WTC11 (cell line): ENCODE measurements around the gene ARHGAP26. TPM values are rescaled to one million over a fixed set of nuclear protein-coding genes. Genes with fewer than 3 reads are reported as not detected.

Source experiments
- ATAC-seq: fragments of 200-7000 bp; cut with Tn5 transposase; 2 replicates; pipeline ENCODE4 v1.10.0; 2021; ENCODE audit warnings: mild to moderate bottlenecking, moderate library complexity
- CTCF ChIA-PET: fragments of 300-600 bp; sonication (Branson Sonifier 250); formaldehyde crosslinking; loops from one replicate; lab custom pipeline; 2021; ENCODE audit warnings: antibody characterized with exemption; lab: Charles Lee
- POLR2A ChIA-PET: fragments of 350-600 bp; sonication (Branson Sonifier 250); formaldehyde crosslinking; loops from one replicate; lab custom pipeline; 2021; ENCODE audit warnings: antibody characterized with exemption; lab: Charles Lee
- DNase-seq: peaks from one replicate; pipeline ENCODE4 v3.0.0; 2021; ENCODE audit warnings: low spot score
- H3K27ac Mint-ChIP-seq: 2 replicates; pipeline ENCODE4 v1.8.0; 2021; ENCODE audit warnings: mixed read lengths
- H3K27me3 Mint-ChIP-seq: 2 replicates; pipeline ENCODE4 v1.8.0; 2021; ENCODE audit warnings: low read depth, mild to moderate bottlenecking, moderate library complexity, mixed read lengths
- H3K36me3 Mint-ChIP-seq: 2 replicates; pipeline ENCODE4 v1.8.0; 2021; ENCODE audit warnings: mixed read lengths
- H3K4me1 Mint-ChIP-seq: 2 replicates; pipeline ENCODE4 v1.8.0; 2022; ENCODE audit warnings: mixed read lengths
- H3K4me3 Mint-ChIP-seq: 2 replicates; pipeline ENCODE4 v1.8.0; 2021; ENCODE audit warnings: mild to moderate bottlenecking, moderate library complexity, mixed read lengths
- H3K9me3 Mint-ChIP-seq: 2 replicates; pipeline ENCODE4 v1.8.0; 2021; ENCODE audit warnings: mixed read lengths
- ATF1 ChIP-seq: sonication (generic); formaldehyde crosslinking; IDR thresholded peaks from 2 replicates; pipeline ENCODE4 v1.8.1; 2023; ENCODE audit warnings: mild to moderate bottlenecking, moderate library complexity, missing genetic modification reagents
- ATF2 ChIP-seq: sonication (generic); formaldehyde crosslinking; IDR thresholded peaks from 2 replicates; pipeline ENCODE4 v1.8.1; 2022; ENCODE audit warnings: low read depth, missing genetic modification reagents, borderline replicate concordance
- ESRRA ChIP-seq: sonication (generic); formaldehyde crosslinking; IDR thresholded peaks from 2 replicates; pipeline ENCODE4 v1.8.1; 2022; ENCODE audit warnings: mild to moderate bottlenecking, missing genetic modification reagents, borderline replicate concordance
- ETV6 ChIP-seq: sonication (generic); formaldehyde crosslinking; IDR thresholded peaks from 2 replicates; pipeline ENCODE4 v1.8.1; 2022; ENCODE audit warnings: mild to moderate bottlenecking, missing genetic modification reagents
- FOXP1 ChIP-seq: sonication (generic); formaldehyde crosslinking; IDR thresholded peaks from 2 replicates; pipeline ENCODE4 v1.8.0; 2022; ENCODE audit warnings: missing genetic modification reagents, mild to moderate bottlenecking, moderate library complexity, borderline replicate concordance
- NR1H2 ChIP-seq: sonication (generic); formaldehyde crosslinking; IDR thresholded peaks from 2 replicates; pipeline ENCODE4 v1.9.0; 2021; ENCODE audit warnings: mild to moderate bottlenecking, moderate library complexity, missing genetic modification reagents
- OVOL2 ChIP-seq: fragments of 250-450 bp; sonication (Bioruptor Pico); IDR thresholded peaks from 2 replicates; pipeline ENCODE4 v1.9.0; 2021; ENCODE audit warnings: mild to moderate bottlenecking, borderline replicate concordance
- TEAD4 ChIP-seq: sonication (generic); formaldehyde crosslinking; IDR thresholded peaks from 2 replicates; pipeline ENCODE4 v1.8.0; 2022; ENCODE audit warnings: mild to moderate bottlenecking, missing genetic modification reagents
- USF2 ChIP-seq: sonication (generic); formaldehyde crosslinking; IDR thresholded peaks from 2 replicates; pipeline ENCODE4 v1.8.1; 2023; ENCODE audit warnings: mild to moderate bottlenecking, missing genetic modification reagents, moderate library complexity
- ZBTB21 ChIP-seq: sonication (generic); formaldehyde crosslinking; IDR thresholded peaks from 2 replicates; pipeline ENCODE4 v1.8.1; 2023; ENCODE audit warnings: mild to moderate bottlenecking, missing genetic modification reagents, borderline replicate concordance
- ZBTB43 ChIP-seq: sonication (generic); formaldehyde crosslinking; IDR thresholded peaks from 2 replicates; pipeline ENCODE4 v1.8.1; 2023; ENCODE audit warnings: mild to moderate bottlenecking, missing genetic modification reagents
- ZNF121 ChIP-seq: sonication (generic); formaldehyde crosslinking; IDR thresholded peaks from 2 replicates; pipeline ENCODE4 v1.8.0; 2023; ENCODE audit warnings: missing genetic modification reagents
- ZNF232 ChIP-seq: sonication (generic); formaldehyde crosslinking; IDR thresholded peaks from 2 replicates; pipeline ENCODE4 v1.8.0; 2022; ENCODE audit warnings: mild to moderate bottlenecking, missing genetic modification reagents
- ZNF396 ChIP-seq: fragments of 250-450 bp; sonication (Bioruptor Pico); IDR thresholded peaks from 2 replicates; pipeline ENCODE4 v1.8.0; 2021; ENCODE audit warnings: mild to moderate bottlenecking, moderate library complexity, borderline replicate concordance
- ZNF416 ChIP-seq: fragments of 250-450 bp; sonication (Bioruptor Pico); IDR thresholded peaks from 2 replicates; pipeline ENCODE4 v1.9.0; 2021; ENCODE audit warnings: mild to moderate bottlenecking, inconsistent platforms
- ZNF423 ChIP-seq: fragments of 250-450 bp; sonication (Bioruptor Pico); IDR thresholded peaks from 2 replicates; pipeline ENCODE4 v2.1.2; 2022; ENCODE audit warnings: mild to moderate bottlenecking, moderate library complexity
- total RNA-seq: library from RNA; stranded (reverse); gene quantifications from 3 replicates; pipeline ENCODE4 v1.2.3, GENCODE V29; 2021
- TF ChIP-seq, protein P1 (sequence below): sonication (generic); formaldehyde crosslinking; IDR thresholded peaks from 2 replicates; pipeline ENCODE4 v1.8.1; 2023; ENCODE audit warnings: mild to moderate bottlenecking, moderate library complexity, missing genetic modification reagents
- TF ChIP-seq, protein P2 (sequence below): fragments of 250-450 bp; sonication (Bioruptor Pico); IDR thresholded peaks from 2 replicates; pipeline ENCODE4 v1.9.0; 2021; ENCODE audit warnings: mild to moderate bottlenecking, borderline replicate concordance
- TF ChIP-seq, protein P3 (sequence below): sonication (generic); formaldehyde crosslinking; IDR thresholded peaks from 2 replicates; pipeline ENCODE4 v1.8.1; 2022; ENCODE audit warnings: mild to moderate bottlenecking, moderate library complexity, missing genetic modification reagents

The ARHGAP26 gene
- total RNA-seq, 1 experiment from 2014 or later, result 22.3 TPM

DNA sequence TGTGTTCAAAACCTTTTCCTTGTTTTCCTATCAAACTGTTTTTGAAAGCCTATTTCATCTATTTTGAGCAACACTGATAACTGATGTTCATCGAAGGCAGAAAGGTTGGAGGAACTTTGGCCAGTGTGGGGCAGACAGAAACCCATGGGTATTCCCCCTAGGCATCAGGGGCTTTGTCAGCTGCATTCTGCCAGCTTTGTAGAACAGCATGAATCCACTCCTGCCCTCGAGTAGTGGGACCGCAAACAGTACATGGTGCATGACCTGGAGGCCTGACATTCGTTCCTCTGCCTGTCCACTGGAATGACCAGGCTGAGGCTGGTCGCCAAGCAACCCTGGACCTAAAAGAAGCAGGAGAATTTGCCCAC lies 22.7 kb downstream of the ARHGAP26 start:
- no peaks in the 10 kb centered on the region for H3K27me3 Mint-ChIP-seq
- no peak overlapping the region for H3K4me3 Mint-ChIP-seq
- H3K9me3 Mint-ChIP-seq, result no peaks in the 10 kb centered on the region
- no peak overlapping the region for H3K27ac Mint-ChIP-seq
- H3K36me3 Mint-ChIP-seq, result no peaks in the 10 kb centered on the region
- ATAC-seq (no peak), DNase-seq (no peak)
- ChIA-PET CTCF (interaction anchor here (0.6 to 1.3 kb wide), 5 partner anchors 9 to 96 kb away, joined by 4 to 5 read pairs (median 4); no protein-coding TSS in a partner anchor), POLR2A (no interaction called here)
- H3K4me1 Mint-ChIP-seq, result peaks cover 19% of the 10 kb centered on the region
- TF ChIP-seq ZNF396 (CRISPR knock-in tag) (no peak), ESRRA (CRISPR knock-in tag) (no peak), TEAD4 (CRISPR knock-in tag) (no peak), ATF1 (CRISPR knock-in tag) (no peak)
- TF ChIP-seq, protein P1, sequence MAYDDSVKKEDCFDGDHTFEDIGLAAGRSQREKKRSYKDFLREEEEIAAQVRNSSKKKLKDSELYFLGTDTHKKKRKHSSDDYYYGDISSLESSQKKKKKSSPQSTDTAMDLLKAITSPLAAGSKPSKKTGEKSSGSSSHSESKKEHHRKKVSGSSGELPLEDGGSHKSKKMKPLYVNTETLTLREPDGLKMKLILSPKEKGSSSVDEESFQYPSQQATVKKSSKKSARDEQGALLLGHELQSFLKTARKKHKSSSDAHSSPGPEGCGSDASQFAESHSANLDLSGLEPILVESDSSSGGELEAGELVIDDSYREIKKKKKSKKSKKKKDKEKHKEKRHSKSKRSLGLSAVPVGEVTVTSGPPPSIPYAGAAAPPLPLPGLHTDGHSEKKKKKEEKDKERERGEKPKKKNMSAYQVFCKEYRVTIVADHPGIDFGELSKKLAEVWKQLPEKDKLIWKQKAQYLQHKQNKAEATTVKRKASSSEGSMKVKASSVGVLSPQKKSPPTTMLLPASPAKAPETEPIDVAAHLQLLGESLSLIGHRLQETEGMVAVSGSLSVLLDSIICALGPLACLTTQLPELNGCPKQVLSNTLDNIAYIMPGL (CRISPR knock-in tag), result no peak
- TF ChIP-seq, all 79 proteins: peak for 0

- peaks cover 27% of the 10 kb centered on the region for H3K4me1 Mint-ChIP-seq
- no peak for DNase-seq
- H3K4me3 Mint-ChIP-seq, result no peak overlapping the region
- ChIA-PET POLR2A (no interaction called here), CTCF (no interaction called here)
- H3K9me3 Mint-ChIP-seq, result no peaks in the 10 kb centered on the region
- TF ChIP-seq ZNF416 (CRISPR knock-in tag) (no peak), ZNF423 (CRISPR knock-in tag) (no peak)
- no peak for ATAC-seq
- H3K27me3 Mint-ChIP-seq, result no peaks in the 10 kb centered on the region
- no peak overlapping the region for H3K27ac Mint-ChIP-seq
- no peaks in the 10 kb centered on the region for H3K36me3 Mint-ChIP-seq
Measured at GRCh38 chr5:142794537-142794936, 24.4 kb downstream of the ARHGAP26 start.

- TF ChIP-seq ZBTB43, result no peak
- TF ChIP-seq FOXP1 (CRISPR knock-in tag), result no peak
- TF ChIP-seq ESRRA (CRISPR knock-in tag), result no peak
- no peak for TF ChIP-seq ATF2 (CRISPR knock-in tag)
- TF ChIP-seq, protein P2, sequence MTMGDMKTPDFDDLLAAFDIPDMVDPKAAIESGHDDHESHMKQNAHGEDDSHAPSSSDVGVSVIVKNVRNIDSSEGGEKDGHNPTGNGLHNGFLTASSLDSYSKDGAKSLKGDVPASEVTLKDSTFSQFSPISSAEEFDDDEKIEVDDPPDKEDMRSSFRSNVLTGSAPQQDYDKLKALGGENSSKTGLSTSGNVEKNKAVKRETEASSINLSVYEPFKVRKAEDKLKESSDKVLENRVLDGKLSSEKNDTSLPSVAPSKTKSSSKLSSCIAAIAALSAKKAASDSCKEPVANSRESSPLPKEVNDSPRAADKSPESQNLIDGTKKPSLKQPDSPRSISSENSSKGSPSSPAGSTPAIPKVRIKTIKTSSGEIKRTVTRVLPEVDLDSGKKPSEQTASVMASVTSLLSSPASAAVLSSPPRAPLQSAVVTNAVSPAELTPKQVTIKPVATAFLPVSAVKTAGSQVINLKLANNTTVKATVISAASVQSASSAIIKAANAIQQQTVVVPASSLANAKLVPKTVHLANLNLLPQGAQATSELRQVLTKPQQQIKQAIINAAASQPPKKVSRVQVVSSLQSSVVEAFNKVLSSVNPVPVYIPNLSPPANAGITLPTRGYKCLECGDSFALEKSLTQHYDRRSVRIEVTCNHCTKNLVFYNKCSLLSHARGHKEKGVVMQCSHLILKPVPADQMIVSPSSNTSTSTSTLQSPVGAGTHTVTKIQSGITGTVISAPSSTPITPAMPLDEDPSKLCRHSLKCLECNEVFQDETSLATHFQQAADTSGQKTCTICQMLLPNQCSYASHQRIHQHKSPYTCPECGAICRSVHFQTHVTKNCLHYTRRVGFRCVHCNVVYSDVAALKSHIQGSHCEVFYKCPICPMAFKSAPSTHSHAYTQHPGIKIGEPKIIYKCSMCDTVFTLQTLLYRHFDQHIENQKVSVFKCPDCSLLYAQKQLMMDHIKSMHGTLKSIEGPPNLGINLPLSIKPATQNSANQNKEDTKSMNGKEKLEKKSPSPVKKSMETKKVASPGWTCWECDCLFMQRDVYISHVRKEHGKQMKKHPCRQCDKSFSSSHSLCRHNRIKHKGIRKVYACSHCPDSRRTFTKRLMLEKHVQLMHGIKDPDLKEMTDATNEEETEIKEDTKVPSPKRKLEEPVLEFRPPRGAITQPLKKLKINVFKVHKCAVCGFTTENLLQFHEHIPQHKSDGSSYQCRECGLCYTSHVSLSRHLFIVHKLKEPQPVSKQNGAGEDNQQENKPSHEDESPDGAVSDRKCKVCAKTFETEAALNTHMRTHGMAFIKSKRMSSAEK (CRISPR knock-in tag), result no peak
- no peak for TF ChIP-seq ZNF232
- TF ChIP-seq USF2 (CRISPR knock-in tag), result no peak
- TF ChIP-seq ETV6 (CRISPR knock-in tag), result no peak
- no peak for TF ChIP-seq ZNF121
- TF ChIP-seq, protein P3, sequence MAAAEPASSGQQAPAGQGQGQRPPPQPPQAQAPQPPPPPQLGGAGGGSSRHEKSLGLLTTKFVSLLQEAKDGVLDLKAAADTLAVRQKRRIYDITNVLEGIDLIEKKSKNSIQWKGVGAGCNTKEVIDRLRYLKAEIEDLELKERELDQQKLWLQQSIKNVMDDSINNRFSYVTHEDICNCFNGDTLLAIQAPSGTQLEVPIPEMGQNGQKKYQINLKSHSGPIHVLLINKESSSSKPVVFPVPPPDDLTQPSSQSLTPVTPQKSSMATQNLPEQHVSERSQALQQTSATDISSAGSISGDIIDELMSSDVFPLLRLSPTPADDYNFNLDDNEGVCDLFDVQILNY (CRISPR knock-in tag), result no peak
- TF ChIP-seq OVOL2, result no peak
- no peak for TF ChIP-seq ZBTB21
- TF ChIP-seq NR1H2 (CRISPR knock-in tag), result no peak
- TF ChIP-seq, protein P1 (CRISPR knock-in tag), result no peak
- H3K36me3 Mint-ChIP-seq, result no peaks in the 10 kb centered on the region
Measured at GRCh38 chr5:142795251-142795650, 25.1 kb downstream of the ARHGAP26 start.

More at GRCh38 chr5:142795251-142795650, 25.1 kb downstream of the ARHGAP26 start:
- no peak overlapping the region for H3K4me3 Mint-ChIP-seq
- no peaks in the 10 kb centered on the region for H3K27me3 Mint-ChIP-seq
- no peaks in the 10 kb centered on the region for H3K9me3 Mint-ChIP-seq
- peaks cover 27% of the 10 kb centered on the region for H3K4me1 Mint-ChIP-seq
- no peak for DNase-seq
- POLR2A ChIA-PET, result no interaction called here
- H3K27ac Mint-ChIP-seq, result no peak overlapping the region
- CTCF ChIA-PET, result no interaction called here
- no peak for ATAC-seq
